ENCODE measurements around the gene FCER2. TPM values are rescaled to one million over a fixed set of nuclear protein-coding genes. Genes with fewer than 3 reads are reported as not detected.

Gene FCER2
- total and polyA plus RNA-seq, 2 of the 4 experiments (the other 2 are of a cell fraction) = not detected

- Histone ChIP-seq H3K36me3 (ENCODE audit: control insufficient read depth, insufficient read depth, low read length) (no peaks in the 10 kb centered on the region), H4K5ac (ENCODE audit: low read depth, low read length) (no peak overlapping the region), H3K27ac (ENCODE audit: insufficient read depth, low read length) (no peak overlapping the region), H2AK5ac (ENCODE audit: low read depth, low read length) (no peak overlapping the region), H2BK120ac (ENCODE audit: low read depth, low read length) (no peak overlapping the region), H3K27me3 (ENCODE audit: control insufficient read depth, insufficient read depth, low read length) (peaks cover 20% of the 10 kb centered on the region), H2BK20ac (ENCODE audit: low read depth, low read length) (no peak overlapping the region), H2BK5ac (ENCODE audit: low read depth, low read length, poor library complexity, severe bottlenecking) (no peak overlapping the region), H3K56ac (ENCODE audit: extremely low read depth, insufficient read depth, low read length) (no peak overlapping the region), H2AFZ (replicated peaks; ENCODE audit: low read length, poor library complexity) (no peak overlapping the region), H2AK9ac (replicated peaks; ENCODE audit: low read depth, low read length, poor library complexity) (no peak overlapping the region), H3K79me1 (ENCODE audit: low read depth in 1 of 2, low read length in 2 of 2) (no peaks in the 10 kb centered on the region), H3K9ac (ENCODE audit: low read depth, low read length) (no peak overlapping the region), H3K4ac (ENCODE audit: low read depth, low read length) (no peak overlapping the region), H4K20me1 (ENCODE audit: insufficient read depth, low read length) (no peaks in the 10 kb centered on the region), H3K9me1 (ENCODE audit: insufficient read depth, low read length) (no peaks in the 10 kb centered on the region), H4K91ac (ENCODE audit: insufficient read depth, low read depth, low read length) (no peak overlapping the region), H4K8ac (ENCODE audit: low read depth in 2 of 2, low read length in 2 of 2) (no peak overlapping the region), H3K4me2 (ENCODE audit: low read depth, low read length) (no peak overlapping the region), H3K4me3 (ENCODE audit: insufficient read depth, low read depth, low read length) (no peak overlapping the region), H3K4me1 (ENCODE audit: control insufficient read depth, insufficient read depth, low read length) (no peaks in the 10 kb centered on the region), H3K9me3 (ENCODE audit: control insufficient read depth, insufficient read depth, low read length) (no peaks in the 10 kb centered on the region), H3K14ac (replicated peaks; ENCODE audit: low read depth, low read length) (no peak overlapping the region), H3K23ac (ENCODE audit: low read depth, low read length) (no peak overlapping the region), H2BK15ac (ENCODE audit: low read depth, low read length) (no peak overlapping the region), H3K18ac (ENCODE audit: low read depth, low read length) (no peak overlapping the region)
- in situ Hi-C loops (cut with MboI; ENCODE audit: low sequenced_read_pairs) (no loop called here), intact Hi-C loops (cut with micrococcal nuclease) (no loop called here), dilution Hi-C loops (cut with HindIII; ENCODE audit: low sequenced_read_pairs, unreplicated experiment) (no loop called here)
- no peak for DNase-seq
- ChIA-PET CTCF (interaction anchor here (1.4 kb wide), 1 partner anchor 17 kb away, joined by 3 read pairs; the partner anchor contains the start of gene TRAPPC5), POLR2A (ENCODE audit: unreplicated experiment) (interaction anchor here (0.6 kb wide), 1 partner anchor 65 kb away, joined by 3 read pairs; no protein-coding TSS in a partner anchor)
- no TSS peak for BruUV-seq (replicated peaks)
- TF ChIP-seq CTCF (conservative IDR thresholded peaks at IDR 0.05; ENCODE audit: low read depth, low read length) = no peak
- TF ChIP-seq, protein P1, sequence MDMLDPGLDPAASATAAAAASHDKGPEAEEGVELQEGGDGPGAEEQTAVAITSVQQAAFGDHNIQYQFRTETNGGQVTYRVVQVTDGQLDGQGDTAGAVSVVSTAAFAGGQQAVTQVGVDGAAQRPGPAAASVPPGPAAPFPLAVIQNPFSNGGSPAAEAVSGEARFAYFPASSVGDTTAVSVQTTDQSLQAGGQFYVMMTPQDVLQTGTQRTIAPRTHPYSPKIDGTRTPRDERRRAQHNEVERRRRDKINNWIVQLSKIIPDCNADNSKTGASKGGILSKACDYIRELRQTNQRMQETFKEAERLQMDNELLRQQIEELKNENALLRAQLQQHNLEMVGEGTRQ (IDR thresholded peaks at IDR 0.05; ENCODE audit: low read depth, low read length) = no peak
- no peak for TF ChIP-seq CEBPB (IDR thresholded peaks at IDR 0.05; ENCODE audit: low read depth, low read length)
- TF ChIP-seq SMC3 (IDR thresholded peaks at IDR 0.05; ENCODE audit: low read depth, low read length) = no peak
- TF ChIP-seq FOS (IDR thresholded peaks at IDR 0.05; ENCODE audit: low read depth, low read length) = no peak
- no peak for TF ChIP-seq RAD21 (IDR thresholded peaks at IDR 0.05; ENCODE audit: low read length)
- TF ChIP-seq MXI1 (IDR thresholded peaks at IDR 0.05; ENCODE audit: borderline replicate concordance, low read depth, low read length) = no peak
- TF ChIP-seq RCOR1 (IDR thresholded peaks at IDR 0.05; ENCODE audit: insufficient replicate concordance, low read length) = no peak
- no peak for TF ChIP-seq POLR2A (IDR thresholded peaks at IDR 0.05; ENCODE audit: low read depth, low read length)
- TF ChIP-seq MAFK (IDR thresholded peaks at IDR 0.05; ENCODE audit: low read depth, low read length) = no peak
- TF ChIP-seq BHLHE40 (IDR thresholded peaks at IDR 0.05; ENCODE audit: low read depth, low read length) = no peak
- TF ChIP-seq, protein P2, sequence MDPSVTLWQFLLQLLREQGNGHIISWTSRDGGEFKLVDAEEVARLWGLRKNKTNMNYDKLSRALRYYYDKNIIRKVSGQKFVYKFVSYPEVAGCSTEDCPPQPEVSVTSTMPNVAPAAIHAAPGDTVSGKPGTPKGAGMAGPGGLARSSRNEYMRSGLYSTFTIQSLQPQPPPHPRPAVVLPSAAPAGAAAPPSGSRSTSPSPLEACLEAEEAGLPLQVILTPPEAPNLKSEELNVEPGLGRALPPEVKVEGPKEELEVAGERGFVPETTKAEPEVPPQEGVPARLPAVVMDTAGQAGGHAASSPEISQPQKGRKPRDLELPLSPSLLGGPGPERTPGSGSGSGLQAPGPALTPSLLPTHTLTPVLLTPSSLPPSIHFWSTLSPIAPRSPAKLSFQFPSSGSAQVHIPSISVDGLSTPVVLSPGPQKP (IDR thresholded peaks at IDR 0.05; ENCODE audit: borderline replicate concordance, low read depth, low read length) = no peak
- no peak for TF ChIP-seq CHD1 (IDR thresholded peaks at IDR 0.05; ENCODE audit: low read depth, low read length)
- no peak for TF ChIP-seq NFE2L2 (IDR thresholded peaks at IDR 0.05; ENCODE audit: low read depth, low read length)
- no peak for TF ChIP-seq RFX5 (IDR thresholded peaks at IDR 0.05; ENCODE audit: low read depth, low read length)
- WGBS, 2 experiments (ENCODE audit: extremely low coverage in 2 of 2, insufficient read length in 1 of 2) = 74% methylated on average over 5 of the region's 10 CpGs; no CpG with 5 or more reads in 1 of the 2 experiments
- no peak for ATAC-seq (ENCODE audit: low read depth)
These were observed 4.1 kb downstream of the FCER2 start for GRCh38 chr19:7697721-7698287.
